GM12878 (cell line): ENCODE data around the gene GH1.

Experiments
- CEBPB ChIP-seq, 2 experiments: fragments of 150-350 bp in 1 of 2; IDR thresholded peaks; 2 replicates each; pipeline ENCODE4 v1.6.1; 2012 to 2014; ENCODE audit warnings: low read depth in 2 of 2, low read length in 2 of 2, borderline replicate concordance in 1 of 2, inconsistent platforms in 1 of 2
- IRF3 ChIP-seq: fragments of 450-650 bp; IDR thresholded peaks from 2 replicates; pipeline ENCODE4 v1.6.1; 2014; ENCODE audit warnings: mild to moderate bottlenecking

- TF ChIP-seq CEBPB (IDR thresholded peaks at IDR 0.05; ENCODE audit: borderline replicate concordance in 1 of 2, low read depth in 2 of 2, low read length in 2 of 2) (no peak), IRF3 (no peak)
Measured at GRCh38 chr17:63880706-63881105, 37.9 kb downstream of the GH1 start.
